ENCODE measurements around the gene COL18A1.

Gene COL18A1

GRCh38 chr21:45403133-45403824, 1.7 kb upstream of the COL18A1 start:
- no peak for DNase-seq

GRCh38 chr21:45403825-45404729, 888 bp upstream of the COL18A1 start:
- DNase-seq: peak; percentile 64

- DNase-seq: peak; percentile 40
These were observed 380 bp downstream of the COL18A1 start for GRCh38 chr21:45405271-45405818.

GRCh38 chr21:45405819-45406762, 1.1 kb downstream of the COL18A1 start:
- DNase-seq: peak; percentile 32

- peak; percentile 33 for DNase-seq
These were observed 2.0 kb downstream of the COL18A1 start for GRCh38 chr21:45406801-45407628.

GRCh38 chr21:45407629-45408247, 2.8 kb downstream of the COL18A1 start:
- DNase-seq: no peak

GRCh38 chr21:45408271-45408791, 3.4 kb downstream of the COL18A1 start:
- no peak for DNase-seq

- DNase-seq: no peak
These were observed 3.9 kb downstream of the COL18A1 start for GRCh38 chr21:45408801-45409261.

- DNase-seq: peak; percentile 74
These were observed 4.6 kb downstream of the COL18A1 start for GRCh38 chr21:45409466-45410150.

- DNase-seq: no peak
These were observed 5.3 kb downstream of the COL18A1 start for GRCh38 chr21:45410151-45410864.

- peak; percentile 99 for DNase-seq
These were observed 6.2 kb downstream of the COL18A1 start for GRCh38 chr21:45410865-45411809.

- no peak for DNase-seq
These were observed 6.8 kb downstream of the COL18A1 start for GRCh38 chr21:45411810-45412206.

GRCh38 chr21:45412491-45412890, 7.5 kb downstream of the COL18A1 start:
- no peak for DNase-seq

- no peak for DNase-seq
These were observed 8.1 kb downstream of the COL18A1 start for GRCh38 chr21:45412909-45413611.

- DNase-seq: no peak
These were observed 9.0 kb downstream of the COL18A1 start for GRCh38 chr21:45413922-45414321.

- no peak for DNase-seq
These were observed 9.6 kb downstream of the COL18A1 start for GRCh38 chr21:45414396-45415187.
